ELF-1 (cell line): Measurements from ENCODE around the gene TAB3.

ENCODE experiments used
- DNase-seq: peaks from one replicate; pipeline ENCODE4 v3.0.0-alpha.2; 2016; ENCODE audit warnings: low read depth, low spot score

Gene TAB3

GRCh38 chrX:30889147-30890140 lies at the start of gene TAB3:
TAB3 (minus strand) TSS chrX:30889254; CDS start chrX:30859588, 29,666 bp downstream.
- DNase-seq, result peak; percentile 100

- peak; percentile 43 for DNase-seq
Measured at GRCh38 chrX:30938295-30938694, 49.2 kb upstream of the TAB3 start.

GRCh38 chrX:30935985-30936384 lies 46.9 kb upstream of the TAB3 start:
- peak; percentile 76 for DNase-seq

DNA sequence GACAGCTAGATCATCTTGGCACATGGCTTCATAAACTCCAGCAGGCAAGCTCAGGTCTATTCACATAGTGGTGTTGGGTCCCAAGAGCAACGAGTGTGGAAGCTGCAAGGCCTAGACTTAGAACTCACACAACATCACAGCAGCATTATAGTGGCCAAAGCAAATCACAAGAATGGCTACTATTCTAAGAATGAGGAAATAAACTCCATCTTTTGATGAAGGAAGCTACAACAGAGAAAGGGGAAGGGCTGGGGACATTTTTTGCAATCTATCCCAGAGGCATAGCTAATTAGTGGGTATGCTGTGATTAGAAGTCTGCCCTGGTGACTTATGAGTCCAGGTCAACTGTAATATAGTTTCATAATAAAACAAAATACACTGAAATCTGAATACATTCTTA lies 42.9 kb upstream of the TAB3 start:
- DNase-seq, result no peak

DNA sequence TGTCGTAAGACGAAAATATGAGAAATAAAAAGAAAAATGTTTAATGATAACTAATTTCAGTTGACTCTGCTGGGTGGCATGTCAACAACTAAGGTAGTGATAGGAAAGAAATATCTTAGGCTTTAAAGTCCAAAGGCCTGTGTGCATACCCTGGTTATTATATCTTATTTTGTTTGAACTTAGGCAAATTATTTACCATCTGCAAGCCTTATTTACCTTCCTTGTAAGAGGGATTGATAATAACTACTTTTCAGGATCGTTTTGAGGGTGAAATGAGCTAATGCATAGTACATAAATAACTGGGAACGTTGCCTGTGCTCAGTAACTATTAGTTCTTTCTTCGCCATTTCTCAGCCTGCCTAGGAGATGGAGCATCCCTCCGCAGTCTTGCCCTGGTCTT lies 41.6 kb upstream of the TAB3 start:
- no peak for DNase-seq

- no peak for DNase-seq
Measured at GRCh38 chrX:30930143-30930542, 41.1 kb upstream of the TAB3 start.

DNA sequence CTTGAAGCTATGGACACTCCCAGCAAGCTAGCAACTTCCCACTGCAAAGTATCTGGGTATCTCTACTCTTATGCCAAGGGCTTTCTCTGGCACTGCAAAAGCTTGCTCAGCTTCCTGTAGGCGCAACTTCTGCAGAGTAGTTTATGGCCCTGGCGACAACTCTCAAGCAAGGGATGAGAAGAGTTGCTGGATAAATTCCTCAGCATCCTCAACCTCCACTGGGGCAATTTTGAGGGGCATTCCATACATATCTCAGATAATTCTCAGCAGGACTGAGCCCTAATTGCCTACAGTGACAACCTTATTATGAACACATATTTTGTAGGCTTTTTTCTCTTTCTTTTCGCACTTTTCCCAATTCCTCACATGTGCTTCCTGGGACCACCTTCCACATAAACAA lies 31.2 kb upstream of the TAB3 start:
- no peak for DNase-seq

- DNase-seq, result no peak
Measured at GRCh38 chrX:30918480-30918879, 29.4 kb upstream of the TAB3 start.

- DNase-seq, result no peak
Measured at GRCh38 chrX:30913492-30913891, 24.4 kb upstream of the TAB3 start.

DNA sequence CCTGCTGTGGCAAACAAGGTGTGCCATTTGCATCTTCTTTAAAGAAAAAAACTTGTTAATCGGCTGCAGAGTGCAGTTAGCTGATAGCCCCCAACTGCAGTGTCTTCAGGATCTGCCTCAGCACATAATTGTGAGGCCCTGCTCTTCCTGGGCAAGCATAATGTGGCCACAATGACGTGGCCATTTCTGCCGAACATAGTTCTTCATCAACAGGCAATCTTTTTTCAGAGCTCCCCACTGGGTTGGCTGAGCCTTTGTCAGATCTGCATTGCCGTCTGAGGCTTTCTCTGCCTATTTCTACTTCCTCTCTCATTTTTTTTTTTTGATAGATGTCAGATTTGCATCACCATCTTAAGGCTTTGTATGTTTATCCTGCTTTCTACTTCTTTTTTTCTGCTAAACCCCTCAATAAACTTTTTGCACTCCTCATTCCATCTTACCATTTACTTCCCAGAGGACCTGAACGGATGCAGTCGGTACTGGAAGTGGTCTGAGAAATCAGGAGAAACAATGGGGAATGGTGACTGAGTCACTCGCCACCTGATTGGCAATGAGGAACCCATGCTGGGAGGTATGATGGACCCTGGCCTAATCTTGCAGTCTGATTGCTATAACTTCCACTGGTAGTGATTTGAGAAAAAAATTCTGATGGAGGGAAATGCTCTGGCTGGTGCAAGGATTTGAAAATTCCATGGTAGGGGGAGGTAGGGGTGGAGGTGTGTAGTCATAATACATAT lies 21.2 kb upstream of the TAB3 start:
- no peak for DNase-seq

DNA sequence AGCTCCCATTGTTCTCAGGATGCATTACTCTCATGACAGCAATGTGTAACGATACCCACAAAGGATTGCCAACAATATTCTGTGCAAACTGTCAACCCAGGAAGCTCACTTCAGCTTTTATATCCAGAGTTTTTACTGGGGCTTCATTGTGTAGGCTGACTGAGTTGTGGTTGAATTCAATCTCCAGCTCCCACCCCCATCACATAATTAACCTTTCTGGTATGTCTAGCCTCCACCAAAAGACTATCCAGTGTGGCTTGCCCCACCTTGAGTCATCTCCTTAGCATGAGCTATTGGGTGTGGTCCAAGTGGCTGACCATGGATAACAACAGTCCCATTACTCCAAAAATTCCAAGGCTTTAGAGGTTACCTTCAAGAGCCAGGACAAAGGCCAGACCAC lies 17.7 kb upstream of the TAB3 start:
- no peak for DNase-seq

DNA sequence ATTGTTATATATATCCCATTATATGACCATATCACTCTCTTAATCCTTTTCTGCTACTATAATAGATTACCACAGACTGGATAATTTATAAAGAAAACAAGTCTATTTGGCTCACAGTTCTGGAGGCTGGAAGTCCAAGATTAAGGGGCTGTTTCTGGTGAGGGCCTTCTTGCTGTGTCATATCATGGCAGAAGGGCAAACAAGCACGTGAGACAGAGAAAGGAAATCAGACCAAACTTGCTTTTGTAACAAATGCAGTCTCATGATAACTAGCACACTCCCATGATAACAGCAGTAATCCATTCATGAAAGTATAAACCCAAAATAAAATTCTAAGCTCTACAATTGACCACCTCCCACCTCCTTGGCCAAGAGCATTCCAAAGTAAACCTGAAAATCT lies 16.3 kb upstream of the TAB3 start:
- no peak for DNase-seq

DNA sequence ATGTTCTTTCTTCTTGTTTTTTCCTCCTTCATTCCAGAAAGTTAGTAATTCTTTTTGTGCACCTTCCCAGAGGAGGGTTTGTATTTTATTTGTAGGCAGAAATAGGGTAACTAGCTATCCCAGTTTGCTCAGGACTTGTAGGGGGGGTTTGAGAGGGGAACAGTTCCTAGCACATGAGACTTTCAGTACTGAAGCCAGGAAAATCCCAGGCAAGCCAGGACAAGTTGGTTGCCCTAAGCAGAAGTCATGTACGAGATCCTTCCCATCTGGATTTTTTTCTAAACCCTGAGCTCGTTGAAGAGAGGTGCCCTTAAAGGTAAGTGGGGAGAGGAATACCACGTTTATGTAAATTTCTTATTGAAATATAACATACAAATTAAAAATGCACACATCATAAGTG lies 15.6 kb upstream of the TAB3 start:
- DNase-seq, result no peak

- no peak for DNase-seq
Measured at GRCh38 chrX:30904186-30904585, 15.1 kb upstream of the TAB3 start.

GRCh38 chrX:30900227-30900626 lies 11.2 kb upstream of the TAB3 start:
- DNase-seq, result no peak

DNA sequence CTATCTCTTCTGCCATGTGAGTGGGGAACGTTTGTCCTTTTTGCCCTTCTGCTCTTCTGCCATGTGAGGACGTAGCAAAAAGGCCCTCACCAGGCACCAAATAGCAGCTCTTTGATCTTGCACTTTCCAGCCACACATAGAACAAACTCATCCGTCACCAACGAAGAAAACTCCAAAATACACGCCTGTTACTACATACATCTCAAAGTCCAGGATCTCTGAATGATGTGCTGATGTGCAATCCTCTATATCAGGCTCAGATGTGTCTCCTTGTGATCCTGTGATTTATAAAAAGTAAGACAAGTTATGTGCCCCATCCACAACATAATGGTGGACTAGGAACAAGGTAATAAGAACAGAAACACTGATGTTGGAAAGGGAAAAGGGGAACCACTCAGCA lies 9.8 kb upstream of the TAB3 start:
- no peak for DNase-seq

DNA sequence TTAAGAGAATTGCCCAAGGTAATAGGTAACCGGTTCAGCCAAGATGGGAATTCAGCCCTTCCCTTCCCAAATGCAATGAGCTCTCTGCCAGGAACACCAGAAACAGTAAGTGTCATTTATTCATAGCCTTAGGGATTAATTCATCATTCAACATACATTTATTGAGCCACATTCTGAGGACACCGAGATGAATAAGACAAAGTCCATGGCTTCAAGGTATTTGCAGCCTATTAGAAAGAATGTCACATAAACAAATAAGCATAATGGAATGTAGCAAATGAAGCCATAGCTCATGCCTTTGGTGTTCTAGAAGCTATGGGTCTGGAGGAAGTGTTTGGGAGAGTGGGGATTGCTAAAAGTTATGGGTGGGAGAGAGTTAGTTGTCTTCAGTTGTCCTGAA lies 6.3 kb upstream of the TAB3 start:
- no peak for DNase-seq

DNA sequence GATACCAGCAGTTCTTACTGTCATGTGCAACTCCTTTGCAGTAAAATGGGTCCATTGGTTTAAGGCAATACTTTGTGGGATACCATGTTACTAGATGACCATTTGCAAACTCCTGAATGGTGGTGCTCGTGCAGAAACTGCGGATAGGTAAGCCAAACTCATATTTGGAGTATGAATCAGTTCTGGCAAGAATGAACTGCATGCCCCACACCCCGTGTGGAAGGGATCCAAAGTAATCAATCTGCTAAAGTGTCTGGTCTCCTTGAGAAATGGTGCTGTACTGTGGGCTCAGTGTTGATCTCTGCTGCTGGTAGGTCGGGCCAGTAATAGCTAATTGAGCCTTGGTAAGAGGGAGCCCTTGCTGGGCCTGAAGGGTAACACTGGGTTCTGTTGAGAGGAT lies 4.2 kb upstream of the TAB3 start:
- DNase-seq, result no peak

DNA sequence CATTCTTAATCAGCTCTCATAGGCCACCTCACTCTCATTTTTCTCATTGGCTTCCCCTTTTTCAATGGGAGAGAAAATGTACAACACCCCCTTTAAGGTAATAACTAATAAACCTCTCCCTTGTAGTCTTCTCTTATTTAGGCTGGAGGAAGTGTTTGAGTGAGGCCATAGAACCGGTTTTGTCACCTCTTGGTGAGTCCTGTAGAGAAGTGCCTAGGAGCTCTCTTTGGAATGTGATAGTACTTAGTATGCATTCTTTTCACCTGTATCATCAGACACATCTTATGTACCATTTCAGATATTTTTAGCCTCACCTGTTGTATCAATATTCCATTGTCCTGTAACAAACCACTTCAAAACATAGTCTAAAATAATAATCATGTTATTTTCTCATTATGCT lies 3.5 kb upstream of the TAB3 start:
- DNase-seq, result peak; percentile 62

- DNase-seq, result peak; percentile 40
Measured at GRCh38 chrX:30888526-30889146, 418 bp downstream of the TAB3 start.

- DNase-seq, result no peak
Measured at GRCh38 chrX:30887721-30888120, 1.3 kb downstream of the TAB3 start.

- no peak for DNase-seq
Measured at GRCh38 chrX:30887288-30887687, 1.8 kb downstream of the TAB3 start.
